ENCODE results near the gene LMX1B. TPM values are rescaled to one million over a fixed set of nuclear protein-coding genes. Genes with fewer than 3 reads are reported as not detected.

The LMX1B gene
- total and polyA plus RNA-seq, 2 donors (not counting 3 experiments of a cell fraction or from before 2014, with no cell fraction given), result not detected

GRCh38 chr9:126661521-126662251 is 48.0 kb downstream of the LMX1B start:
- Histone ChIP-seq H3K36me3 (ENCODE audit: control insufficient read depth in 2 of 2, extremely low read depth in 1 of 2, insufficient read depth in 2 of 2, low read length in 2 of 2) (no peaks in the 10 kb centered on the region), H3K27ac (ENCODE audit: insufficient read depth, low read depth, low read length) (no peak overlapping the region), H3K79me2 (ENCODE audit: control insufficient read depth, insufficient read depth, low read length) (no peaks in the 10 kb centered on the region), H3K9me1 (replicated peaks; ENCODE audit: control insufficient read depth, extremely low read depth, insufficient read depth, low read length) (no peaks in the 10 kb centered on the region), H4K20me1 (replicated peaks; ENCODE audit: control insufficient read depth, extremely low read depth, insufficient read depth, low read length) (no peaks in the 10 kb centered on the region), H2AFZ (ENCODE audit: low read depth, low read length) (no peak overlapping the region), H3K4me3 (replicated peaks in 1 of 3; ENCODE audit: insufficient read depth in 1 of 3, low read depth in 1 of 3, low read length in 3 of 3) (no peak overlapping the region), H3K27me3 (ENCODE audit: control insufficient read depth in 2 of 2, insufficient read depth in 2 of 2, low read length in 2 of 2) (peaks cover 14 to 18% of the 10 kb centered on the region in 2 experiments), H3K9me3 (replicated peaks; ENCODE audit: control insufficient read depth, insufficient read depth, low read length) (no peaks in the 10 kb centered on the region), H3K9ac (replicated peaks; ENCODE audit: extremely low read depth, insufficient read depth, low read length) (no peak overlapping the region), H3K4me1 (ENCODE audit: control insufficient read depth, extremely low read depth, insufficient read depth, low read length) (peaks cover 12% of the 10 kb centered on the region), H3K4me2 (ENCODE audit: insufficient read depth, low read length) (no peak overlapping the region)
- POLR2A ChIA-PET, result no interaction called here
- intact Hi-C loops (cut with micrococcal nuclease) (loop anchor here (10.0 kb wide), 1 partner anchor 47 kb away; the partner anchor contains the start of gene LMX1B), dilution Hi-C loops (cut with MboI; ENCODE audit: extremely low pct_ligation_motif_present, low sequenced_read_pairs) (no loop called here)
- no TSS peak for BruUV-seq (replicated peaks)
- FAIRE-seq (peak; percentile 78), DNase-seq (ENCODE audit: low read depth, low spot score) (peak; percentile 62)
- CTCF ChIA-PET, result interaction anchor here (0.8 to 3.6 kb wide), 3 partner anchors 25 to 53 kb away, joined by 3 to 27 read pairs (median 5); no protein-coding TSS in a partner anchor
- no peak for TF ChIP-seq FOS (IDR thresholded peaks at IDR 0.05; ENCODE audit: borderline replicate concordance, insufficient read depth, low read length)
- TF ChIP-seq JUN (IDR thresholded peaks at IDR 0.05; ENCODE audit: borderline replicate concordance, insufficient read depth, insufficient read length, low read depth), result peak; percentile 56
- no peak for TF ChIP-seq MYC (IDR thresholded peaks at IDR 0.05; ENCODE audit: low read depth, low read length)
- TF ChIP-seq POLR2A (IDR thresholded peaks at IDR 0.05; ENCODE audit: low read depth, low read length), result no peak
- TF ChIP-seq CTCF (IDR thresholded peaks at IDR 0.05; ENCODE audit: extremely low read depth in 1 of 2, insufficient read depth in 1 of 2, low read depth in 1 of 2, low read length in 2 of 2), result peak; percentile 18 to 33
- no peak for TF ChIP-seq MAX (IDR thresholded peaks at IDR 0.05; ENCODE audit: insufficient read depth, insufficient read length)

All from endothelial cell of umbilical vein (primary cell).